Ascending aorta (tissue), 2 donors: Measurements from ENCODE around the gene ABHD2. TPM values are rescaled to one million over a fixed set of nuclear protein-coding genes. Genes with fewer than 3 reads are reported as not detected.
"Not testable (repeated sequence)": the region's sequence is repeated elsewhere in the genome, so short reads cannot be mapped to it uniquely, and the experiment has no call there.

Source experiments
- DNase-seq, 2 donors: peaks; one replicate each; pipeline ENCODE4 v3.0.0-alpha.2; 2019; ENCODE audit warnings: low spot score in 2 of 2
- H3K27ac ChIP-seq, 2 donors: fragments of 200-600 bp; sonication (generic); one replicate each; pipeline ENCODE4 v1.5.1; 2016 to 2017; ENCODE audit warnings: mild to moderate bottlenecking in 1 of 2
- H3K27me3 ChIP-seq: fragments of 200-600 bp; sonication (generic); one replicate; pipeline ENCODE4 v1.5.1; 2017
- H3K36me3 ChIP-seq, 2 donors: fragments of 200-600 bp; sonication (generic); one replicate each; pipeline ENCODE4 v1.5.1; 2016
- H3K4me1 ChIP-seq, 2 donors: fragments of 200-600 bp; sonication (generic); one replicate each; pipeline ENCODE4 v1.5.1; 2016 to 2017; ENCODE audit warnings: mild to moderate bottlenecking in 1 of 2
- H3K4me3 ChIP-seq, 2 donors: fragments of 200-600 bp; sonication (generic); one replicate each; pipeline ENCODE4 v1.5.1; 2016 to 2017; ENCODE audit warnings: mild to moderate bottlenecking in 1 of 2
- H3K9me3 ChIP-seq, 2 donors: fragments of 200-600 bp; sonication (generic); one replicate each; pipeline ENCODE4 v1.5.1; 2016
- CTCF ChIP-seq, 3 experiments: fragments of 200-600 bp in 2 of 3; fragments of 450-650 bp in 1 of 3; sonication (generic) in 2 of 3; IDR thresholded peaks; one replicate each; pipeline ENCODE4 v1.5.1; 2016 to 2019; ENCODE audit warnings: antibody characterized with exemption in 3 of 3, mild to moderate bottlenecking in 1 of 3, moderate library complexity in 1 of 3
- intact Hi-C: fragments of 100-400 bp; cut with DNase I; formaldehyde crosslinking; loops from one replicate; pipeline ENCODE4 v1.15.1; 2023
- total RNA-seq: library from RNA; depleted of rRNA; stranded (reverse); fragments of >200 nt; gene quantifications from one replicate; pipeline ENCODE4 v1.1.0, GENCODE V29; 2016

ABHD2 gene
- total RNA-seq = 228 TPM

GRCh38 chr15:89087830-89088604 lies at the start of gene ABHD2:
TSS of gene ABHD2 (plus strand) at chr15:89088456. CDS start at chr15:89116328, 27,872 bp downstream.
- Histone ChIP-seq H3K27me3 (no peaks in the 10 kb centered on the region), H3K4me3 (peak within 1 kb of the TSS; percentile 79 to 83), H3K4me1 (peaks cover 6 to 28% of the 10 kb centered on the region in 2 donors), H3K27ac (peak within 1 kb of the TSS; percentile 96 to 98), H3K36me3 (no peaks in the 10 kb centered on the region), H3K9me3 (no peaks in the 10 kb centered on the region)
- TF ChIP-seq CTCF (IDR thresholded peaks at IDR 0.05) = no peak
- DNase-seq = peak; percentile 99 to 100
- intact Hi-C loops = loop anchor here (1.0 to 5.0 kb wide), 6 partner anchors 31 to 175 kb away; partner anchors contain the start of gene MFGE8

GRCh38 chr15:89039142-89039541 lies 49.1 kb upstream of the ABHD2 start:
- intact Hi-C loops = no loop called here
- Histone ChIP-seq H3K27me3 (no peaks in the 10 kb centered on the region), H3K4me3 (no peak overlapping the region), H3K4me1 (peaks cover 2 to 20% of the 10 kb centered on the region in 2 donors), H3K9me3 (no peaks in the 10 kb centered on the region), H3K27ac (no peak overlapping the region), H3K36me3 (no peaks in the 10 kb centered on the region)
- TF ChIP-seq CTCF (IDR thresholded peaks at IDR 0.05) = no peak
- peak in 1 of 2 donors; percentile 35 for DNase-seq

- DNase-seq = peak in 1 of 2 donors; percentile 62
- Histone ChIP-seq H3K9me3 (no peaks in the 10 kb centered on the region), H3K4me1 (peaks cover 2 to 20% of the 10 kb centered on the region in 2 donors), H3K36me3 (no peaks in the 10 kb centered on the region), H3K27ac (peak overlapping the region; percentile 59 to 82), H3K27me3 (no peaks in the 10 kb centered on the region), H3K4me3 (peak overlapping the region; percentile 6 to 20)
- TF ChIP-seq CTCF (IDR thresholded peaks at IDR 0.05) = no peak
- intact Hi-C loops = loop anchor here (2.0 kb wide), 1 partner anchor 15 kb away; no protein-coding TSS in a partner anchor
Measured at GRCh38 chr15:89041507-89041906, 46.7 kb upstream of the ABHD2 start.

GRCh38 chr15:89042387-89042786 lies 45.9 kb upstream of the ABHD2 start:
- intact Hi-C loops = no loop called here
- Histone ChIP-seq H3K36me3 (no peaks in the 10 kb centered on the region), H3K27ac (peak overlapping the region; percentile 59 to 82), H3K4me1 (peaks cover 2 to 20% of the 10 kb centered on the region in 2 donors), H3K4me3 (peak overlapping the region; percentile 6 to 20), H3K27me3 (no peaks in the 10 kb centered on the region), H3K9me3 (no peaks in the 10 kb centered on the region)
- DNase-seq = no peak
- no peak for TF ChIP-seq CTCF (IDR thresholded peaks at IDR 0.05)

GRCh38 chr15:89043031-89044002 lies 44.9 kb upstream of the ABHD2 start:
- H3K4me1 ChIP-seq = peaks cover 2 to 20% of the 10 kb centered on the region in 2 donors
- H3K9me3 ChIP-seq = no peaks in the 10 kb centered on the region
- TF ChIP-seq CTCF (IDR thresholded peaks at IDR 0.05) = no peak
- H3K27me3 ChIP-seq = no peaks in the 10 kb centered on the region
- H3K4me3 ChIP-seq = no peak overlapping the region
- intact Hi-C loops = no loop called here
- peak overlapping the region; percentile 46 to 82 for H3K27ac ChIP-seq
- DNase-seq = peak in 1 of 2 donors; percentile 48
- H3K36me3 ChIP-seq = no peaks in the 10 kb centered on the region

GRCh38 chr15:89049016-89049666 lies 39.1 kb upstream of the ABHD2 start:
- H3K27ac ChIP-seq, H3K9me3 ChIP-seq, intact Hi-C loops, H3K4me3 ChIP-seq, H3K36me3 ChIP-seq, H3K27me3 ChIP-seq: not testable (repeated sequence)
- DNase-seq = peak in 1 of 2 donors; percentile 44
- H3K4me1 ChIP-seq = peaks cover 0 to 29% of the 10 kb centered on the region in 2 donors
